ENCODE data around the gene CCDC172.
"Not testable (repeated sequence)": the region's sequence is repeated elsewhere in the genome, so short reads cannot be mapped to it uniquely, and the experiment has no call there.

Gene CCDC172

DNA sequence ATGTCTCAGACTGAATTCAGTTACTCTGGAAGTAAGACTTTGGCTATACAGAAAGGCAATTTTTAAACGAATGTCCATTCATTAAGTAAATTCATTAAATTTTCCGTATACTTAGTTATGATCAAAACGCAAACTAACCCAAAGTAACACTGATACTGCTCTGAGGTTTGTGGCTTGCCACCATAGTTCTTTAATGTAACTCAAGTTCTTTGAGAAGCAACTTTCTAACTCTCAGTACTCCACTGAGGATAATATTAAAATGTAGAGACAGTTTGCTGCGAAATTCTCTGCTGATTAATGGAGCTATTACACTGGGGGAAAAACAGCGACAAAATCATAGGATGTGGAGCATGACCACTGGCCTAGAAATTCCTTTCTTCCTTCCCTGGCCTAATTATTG is 58.0 kb downstream of the CCDC172 start:
- DNase-seq (ENCODE audit: insufficient read length, low spot score) (no peak), FAIRE-seq (no peak)
- no peak for TF ChIP-seq POLR2A (IDR thresholded peaks at IDR 0.05; ENCODE audit: low read depth, low read length)

DNA sequence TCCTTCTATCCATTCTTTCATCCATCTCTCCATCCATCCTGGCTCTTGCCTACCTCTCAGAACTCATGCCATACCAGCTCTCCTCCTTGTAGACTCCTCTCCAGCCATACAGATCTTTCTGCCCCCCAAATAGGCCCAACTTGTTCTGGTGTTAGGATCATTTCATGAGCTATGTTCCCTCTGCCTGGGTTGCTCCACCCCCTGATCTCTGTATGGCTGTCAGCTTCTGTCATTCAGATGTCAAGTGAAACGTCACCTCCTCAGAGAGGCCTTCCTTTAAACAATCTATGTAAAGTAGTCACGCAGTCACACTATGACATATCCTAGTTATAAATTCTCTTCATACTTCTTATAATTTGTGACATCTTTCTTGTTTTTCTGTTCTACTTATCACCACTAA is 61.1 kb downstream of the CCDC172 start:
- FAIRE-seq (no peak), DNase-seq (ENCODE audit: insufficient read length, low spot score) (no peak)
- no peak for TF ChIP-seq POLR2A (IDR thresholded peaks at IDR 0.05; ENCODE audit: low read depth, low read length)

DNA sequence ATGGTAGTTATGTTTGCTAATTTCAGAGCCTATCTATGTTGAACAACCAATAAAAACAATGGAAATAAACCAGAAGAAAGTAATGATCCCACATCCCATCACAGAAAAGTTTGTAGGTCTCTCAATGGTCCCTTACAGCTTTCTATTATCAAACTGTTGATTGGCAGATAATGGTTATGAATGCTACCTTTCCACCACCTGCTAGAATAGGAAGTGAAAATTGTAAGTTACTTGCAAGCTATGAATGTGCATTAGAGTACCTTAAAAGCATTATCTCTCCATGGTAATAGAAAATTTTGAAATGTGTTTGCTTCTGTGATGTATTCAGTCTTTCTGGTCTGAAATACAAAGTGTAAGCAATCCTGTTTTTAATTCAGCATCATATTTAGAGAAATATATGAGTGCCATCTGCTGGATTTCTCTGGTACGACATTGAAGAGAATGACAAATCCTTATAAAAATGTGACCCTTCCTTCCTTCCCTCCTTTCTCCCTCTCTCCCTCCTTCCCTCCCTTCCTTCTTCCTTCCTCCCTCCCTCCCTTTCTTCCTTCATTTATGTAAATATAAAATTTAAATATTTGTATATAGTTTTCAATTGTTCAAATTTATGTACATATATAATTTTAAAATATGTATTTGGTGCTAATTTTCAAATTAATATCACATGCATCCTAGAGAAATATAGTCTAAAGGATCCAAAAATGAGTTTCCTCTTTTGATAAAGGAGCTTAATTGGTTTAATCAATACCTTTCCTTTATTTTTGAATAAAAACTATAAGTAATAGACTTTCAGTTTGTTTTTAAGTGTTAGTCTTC is 62.0 kb downstream of the CCDC172 start:
- FAIRE-seq, result peak; percentile 50
- TF ChIP-seq POLR2A (IDR thresholded peaks at IDR 0.05; ENCODE audit: low read depth, low read length), result no peak
- no peak for DNase-seq (ENCODE audit: insufficient read length, low spot score)

DNA sequence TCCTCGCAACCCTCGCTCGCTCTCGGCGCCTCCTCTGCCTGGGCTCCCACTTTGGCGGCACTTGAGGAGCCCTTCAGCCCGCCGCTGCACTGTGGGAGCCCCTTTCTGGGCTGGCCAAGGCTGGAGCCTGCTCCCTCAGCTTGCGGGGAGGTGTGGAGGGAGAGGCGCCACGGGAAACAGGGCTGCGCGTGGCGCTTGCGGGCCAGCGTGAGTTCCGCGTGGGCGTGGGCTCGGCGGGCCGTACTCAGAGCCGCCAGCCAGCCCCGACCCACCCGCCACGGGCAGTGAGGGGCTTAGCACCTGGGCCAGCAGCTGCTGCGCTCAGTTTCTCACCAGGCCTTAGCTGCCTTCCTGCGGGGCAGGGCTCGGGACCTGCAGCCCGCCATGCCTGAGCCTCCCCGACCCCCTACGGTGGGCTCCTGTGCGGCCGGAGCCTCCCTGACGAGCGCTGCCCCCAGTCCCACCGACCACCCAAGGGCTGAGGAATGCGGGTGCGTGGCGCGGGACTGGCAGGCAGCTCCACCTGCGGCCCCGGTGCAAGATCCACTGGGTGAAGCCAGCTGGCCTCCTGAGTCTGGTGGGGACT is 69.1 kb downstream of the CCDC172 start:
- not testable (repeated sequence) for FAIRE-seq; DNase-seq (ENCODE audit: insufficient read length, low spot score)

DNA sequence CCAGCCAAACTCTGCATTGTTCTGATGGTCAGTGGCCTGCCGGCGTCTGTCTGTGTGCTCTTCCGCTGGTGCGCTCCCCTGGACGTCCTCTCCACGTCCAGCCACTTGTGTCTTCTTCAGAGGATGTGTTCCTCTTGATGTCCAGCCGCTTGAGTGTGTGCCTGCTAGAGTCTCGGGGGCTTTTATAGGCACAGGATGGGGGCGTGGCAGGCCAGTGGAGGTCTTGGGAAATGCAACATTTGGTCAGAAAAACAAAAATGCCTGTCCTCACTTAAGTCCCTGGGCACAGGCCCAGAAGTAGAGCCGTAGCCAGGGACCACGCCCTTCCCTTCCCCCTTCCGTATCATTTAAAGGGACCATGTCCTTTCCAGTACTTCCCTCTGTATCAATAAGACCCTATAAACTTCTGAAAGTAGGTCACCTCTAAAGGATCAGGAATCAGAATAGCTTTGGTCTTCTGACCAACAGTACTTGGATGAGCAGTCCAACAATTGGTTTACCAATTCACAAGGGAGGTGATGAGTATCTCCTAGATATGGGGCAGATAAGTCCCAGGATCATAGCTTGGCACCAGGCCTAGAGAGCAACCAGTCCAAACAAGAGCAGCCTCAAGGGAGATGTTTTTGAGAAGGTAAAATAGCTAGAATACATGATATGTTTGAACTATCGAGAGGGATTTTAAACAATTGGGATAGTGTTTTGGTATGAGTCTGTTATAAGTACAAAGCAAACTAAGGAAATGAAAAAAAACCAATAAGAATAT is 71.2 kb downstream of the CCDC172 start:
- TF ChIP-seq POLR2A (IDR thresholded peaks at IDR 0.05; ENCODE audit: low read depth, low read length), result no peak
- DNase-seq (ENCODE audit: insufficient read length, low spot score) (no peak), FAIRE-seq (no peak)

DNA sequence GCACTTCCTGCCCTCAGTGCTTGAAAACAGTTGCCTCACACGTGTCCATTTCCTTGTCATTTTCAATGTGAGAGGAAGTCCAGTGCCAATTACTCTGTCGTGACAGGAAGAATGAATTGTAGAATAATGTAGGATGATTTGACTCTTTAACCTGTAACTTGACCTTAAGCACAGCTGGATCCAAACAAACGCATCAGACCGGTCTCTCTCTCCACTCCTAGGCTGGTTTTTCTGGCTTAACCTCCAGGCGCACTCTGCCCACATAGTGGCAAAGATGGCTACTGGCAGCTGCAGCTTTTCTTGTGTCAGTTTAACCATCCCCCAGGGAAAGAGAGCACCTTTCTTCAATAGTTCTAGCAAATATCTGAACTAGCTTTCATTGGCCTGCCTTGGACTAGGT is 74.0 kb downstream of the CCDC172 start:
- DNase-seq (ENCODE audit: insufficient read length, low spot score), result no peak
- no peak for FAIRE-seq

GRCh38 chr10:116402858-116403257 is 78.6 kb downstream of the CCDC172 start:
- FAIRE-seq, result no peak
- TF ChIP-seq POLR2A (IDR thresholded peaks at IDR 0.05; ENCODE audit: low read depth, low read length), result no peak
- DNase-seq (ENCODE audit: insufficient read length, low spot score), result no peak

More for the DNA sequence above, 74.0 kb downstream of the CCDC172 start:
- TF ChIP-seq POLR2A (IDR thresholded peaks at IDR 0.05; ENCODE audit: low read depth, low read length), result no peak

DNA sequence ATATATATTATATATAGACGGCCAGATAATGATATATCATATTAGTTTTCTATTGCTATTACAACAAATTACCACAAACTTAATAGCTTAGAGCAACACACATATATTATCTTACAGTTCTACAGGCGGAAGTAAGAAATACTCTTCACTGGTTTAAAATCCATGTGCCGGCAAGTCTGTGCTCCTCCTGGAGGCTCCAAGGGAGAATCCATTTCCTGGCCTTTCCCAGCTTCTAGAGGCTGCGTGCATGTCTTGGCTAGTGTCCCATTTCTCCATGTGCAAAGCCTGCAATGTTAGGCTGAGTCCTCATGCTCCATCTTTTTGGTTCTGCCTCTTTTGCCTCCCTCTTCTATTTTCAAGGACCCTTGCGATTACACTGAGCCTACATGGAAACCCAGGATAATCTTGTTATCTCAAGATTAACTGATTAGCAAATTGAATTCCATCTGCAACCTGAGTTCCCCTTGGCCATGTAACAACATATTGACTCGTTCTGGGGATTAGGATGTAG is 79.5 kb downstream of the CCDC172 start:
- no peak for FAIRE-seq
- TF ChIP-seq POLR2A (IDR thresholded peaks at IDR 0.05; ENCODE audit: low read depth, low read length), result no peak
- DNase-seq (ENCODE audit: insufficient read length, low spot score), result no peak

- no peak for DNase-seq (ENCODE audit: insufficient read length, low spot score)
Observed at GRCh38 chr10:116408719-116409118, 84.5 kb downstream of the CCDC172 start.

GRCh38 chr10:116410351-116410750 is 86.1 kb downstream of the CCDC172 start:
- no peak for FAIRE-seq
- no peak for DNase-seq (ENCODE audit: insufficient read length, low spot score)
- no peak for TF ChIP-seq POLR2A (IDR thresholded peaks at IDR 0.05; ENCODE audit: low read depth, low read length)

More at GRCh38 chr10:116408719-116409118, 84.5 kb downstream of the CCDC172 start:
- TF ChIP-seq POLR2A (IDR thresholded peaks at IDR 0.05; ENCODE audit: low read depth, low read length), result no peak
- FAIRE-seq, result no peak

DNA sequence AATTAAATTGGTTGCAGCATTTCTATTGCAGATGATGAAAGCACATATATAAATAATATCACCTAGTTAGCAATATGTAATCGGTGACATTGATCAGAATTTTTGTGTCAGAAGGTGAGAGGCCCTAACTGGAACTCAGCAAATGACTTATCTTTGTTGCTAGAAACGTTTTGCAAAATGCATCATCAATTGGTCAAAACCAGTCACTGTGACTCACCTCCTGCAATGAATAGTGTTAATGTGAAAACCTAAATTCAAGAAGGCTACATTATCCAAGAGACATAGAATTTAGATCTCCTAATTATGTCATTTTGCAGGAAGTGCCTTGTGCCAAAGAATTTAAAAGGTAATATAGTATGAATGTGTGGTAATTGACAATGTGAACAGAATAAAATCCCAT is 93.6 kb downstream of the CCDC172 start:
- no peak for TF ChIP-seq POLR2A (IDR thresholded peaks at IDR 0.05; ENCODE audit: low read depth, low read length)
- FAIRE-seq (no peak), DNase-seq (ENCODE audit: insufficient read length, low spot score) (no peak)

DNA sequence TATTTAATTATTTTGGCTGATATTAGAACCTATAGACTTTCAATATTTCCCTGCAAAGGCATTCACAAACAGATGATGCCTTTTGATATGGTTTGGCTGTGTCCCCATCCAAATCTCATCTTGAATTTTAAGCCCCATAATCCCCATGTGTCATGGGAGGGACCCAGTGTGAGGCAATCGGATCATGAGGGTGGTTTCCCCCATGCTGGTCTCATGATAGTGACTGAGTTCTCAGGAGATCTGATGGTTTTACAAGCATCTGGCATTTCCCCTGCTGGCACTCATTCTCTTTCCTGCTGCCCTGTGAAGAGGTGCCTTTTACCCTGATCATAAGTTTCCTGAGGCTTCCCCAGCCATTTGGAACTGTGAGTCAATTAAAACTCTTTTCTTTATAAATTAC is 94.1 kb downstream of the CCDC172 start:
- no peak for TF ChIP-seq POLR2A (IDR thresholded peaks at IDR 0.05; ENCODE audit: low read depth, low read length)
- FAIRE-seq (no peak), DNase-seq (ENCODE audit: insufficient read length, low spot score) (no peak)

DNA sequence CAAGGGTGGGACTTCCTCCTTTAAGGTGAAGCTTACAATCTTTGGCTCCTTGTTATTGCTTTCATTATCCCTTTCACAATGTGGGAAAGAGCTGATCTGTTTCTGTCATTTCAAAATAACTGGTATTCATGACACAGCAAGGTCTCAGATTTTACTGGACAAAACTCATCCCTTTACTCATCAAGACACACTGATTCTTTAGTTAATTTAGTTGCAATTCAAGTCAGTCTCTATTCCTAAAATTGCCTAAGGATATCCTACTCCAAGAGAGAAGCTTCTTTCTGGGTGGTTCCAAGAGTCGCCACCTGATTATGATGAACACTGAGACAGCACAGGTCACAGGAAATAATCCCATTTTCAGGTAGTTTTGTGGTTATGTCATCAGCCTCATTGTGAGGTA is 97.6 kb downstream of the CCDC172 start:
- no peak for TF ChIP-seq POLR2A (IDR thresholded peaks at IDR 0.05; ENCODE audit: low read depth, low read length)
- DNase-seq (ENCODE audit: insufficient read length, low spot score), result no peak
- FAIRE-seq, result no peak

DNA sequence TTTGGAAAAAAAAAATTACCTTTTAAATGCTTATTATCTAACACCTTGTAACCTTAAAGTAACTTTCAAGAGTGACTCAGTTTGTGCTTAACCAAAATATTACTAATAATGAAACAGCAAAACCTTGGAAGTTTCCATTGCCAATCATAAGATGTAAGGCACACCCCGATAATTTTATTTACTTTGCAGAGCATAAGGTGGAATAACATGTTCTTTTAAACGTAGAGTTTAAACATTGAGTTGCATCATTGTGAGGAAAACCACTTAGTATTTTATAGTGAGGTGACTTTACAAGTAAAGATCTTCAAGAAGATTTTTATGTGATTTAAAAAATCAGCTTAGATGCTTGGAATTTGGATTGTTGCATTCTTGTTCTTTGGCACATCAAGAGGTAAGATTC is 103.4 kb downstream of the CCDC172 start, which contains the start of gene PNLIPRP3:
Gene PNLIPRP3, plus strand, starts transcription at position 177 of the 400 bp plus-strand sequence. Its CDS starts 166 bp downstream, at position 343.
- no peak for FAIRE-seq
- TF ChIP-seq POLR2A (IDR thresholded peaks at IDR 0.05; ENCODE audit: low read depth, low read length), result no peak
- no peak for DNase-seq (ENCODE audit: insufficient read length, low spot score)
